GM19025 (cell line): Measurements from ENCODE around the gene ARHGAP6.

Experiments used
- ATAC-seq: cut with Tn5 transposase; IDR thresholded peaks from one replicate; pipeline ENCODE4 v1.9.1; 2021; ENCODE audit warnings: mild to moderate bottlenecking, low read depth, moderate library complexity; ENCODE audit not compliant: unreplicated experiment

The ARHGAP6 gene, protein sequence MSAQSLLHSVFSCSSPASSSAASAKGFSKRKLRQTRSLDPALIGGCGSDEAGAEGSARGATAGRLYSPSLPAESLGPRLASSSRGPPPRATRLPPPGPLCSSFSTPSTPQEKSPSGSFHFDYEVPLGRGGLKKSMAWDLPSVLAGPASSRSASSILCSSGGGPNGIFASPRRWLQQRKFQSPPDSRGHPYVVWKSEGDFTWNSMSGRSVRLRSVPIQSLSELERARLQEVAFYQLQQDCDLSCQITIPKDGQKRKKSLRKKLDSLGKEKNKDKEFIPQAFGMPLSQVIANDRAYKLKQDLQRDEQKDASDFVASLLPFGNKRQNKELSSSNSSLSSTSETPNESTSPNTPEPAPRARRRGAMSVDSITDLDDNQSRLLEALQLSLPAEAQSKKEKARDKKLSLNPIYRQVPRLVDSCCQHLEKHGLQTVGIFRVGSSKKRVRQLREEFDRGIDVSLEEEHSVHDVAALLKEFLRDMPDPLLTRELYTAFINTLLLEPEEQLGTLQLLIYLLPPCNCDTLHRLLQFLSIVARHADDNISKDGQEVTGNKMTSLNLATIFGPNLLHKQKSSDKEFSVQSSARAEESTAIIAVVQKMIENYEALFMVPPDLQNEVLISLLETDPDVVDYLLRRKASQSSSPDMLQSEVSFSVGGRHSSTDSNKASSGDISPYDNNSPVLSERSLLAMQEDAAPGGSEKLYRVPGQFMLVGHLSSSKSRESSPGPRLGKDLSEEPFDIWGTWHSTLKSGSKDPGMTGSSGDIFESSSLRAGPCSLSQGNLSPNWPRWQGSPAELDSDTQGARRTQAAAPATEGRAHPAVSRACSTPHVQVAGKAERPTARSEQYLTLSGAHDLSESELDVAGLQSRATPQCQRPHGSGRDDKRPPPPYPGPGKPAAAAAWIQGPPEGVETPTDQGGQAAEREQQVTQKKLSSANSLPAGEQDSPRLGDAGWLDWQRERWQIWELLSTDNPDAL (N-terminal part only)

DNA sequence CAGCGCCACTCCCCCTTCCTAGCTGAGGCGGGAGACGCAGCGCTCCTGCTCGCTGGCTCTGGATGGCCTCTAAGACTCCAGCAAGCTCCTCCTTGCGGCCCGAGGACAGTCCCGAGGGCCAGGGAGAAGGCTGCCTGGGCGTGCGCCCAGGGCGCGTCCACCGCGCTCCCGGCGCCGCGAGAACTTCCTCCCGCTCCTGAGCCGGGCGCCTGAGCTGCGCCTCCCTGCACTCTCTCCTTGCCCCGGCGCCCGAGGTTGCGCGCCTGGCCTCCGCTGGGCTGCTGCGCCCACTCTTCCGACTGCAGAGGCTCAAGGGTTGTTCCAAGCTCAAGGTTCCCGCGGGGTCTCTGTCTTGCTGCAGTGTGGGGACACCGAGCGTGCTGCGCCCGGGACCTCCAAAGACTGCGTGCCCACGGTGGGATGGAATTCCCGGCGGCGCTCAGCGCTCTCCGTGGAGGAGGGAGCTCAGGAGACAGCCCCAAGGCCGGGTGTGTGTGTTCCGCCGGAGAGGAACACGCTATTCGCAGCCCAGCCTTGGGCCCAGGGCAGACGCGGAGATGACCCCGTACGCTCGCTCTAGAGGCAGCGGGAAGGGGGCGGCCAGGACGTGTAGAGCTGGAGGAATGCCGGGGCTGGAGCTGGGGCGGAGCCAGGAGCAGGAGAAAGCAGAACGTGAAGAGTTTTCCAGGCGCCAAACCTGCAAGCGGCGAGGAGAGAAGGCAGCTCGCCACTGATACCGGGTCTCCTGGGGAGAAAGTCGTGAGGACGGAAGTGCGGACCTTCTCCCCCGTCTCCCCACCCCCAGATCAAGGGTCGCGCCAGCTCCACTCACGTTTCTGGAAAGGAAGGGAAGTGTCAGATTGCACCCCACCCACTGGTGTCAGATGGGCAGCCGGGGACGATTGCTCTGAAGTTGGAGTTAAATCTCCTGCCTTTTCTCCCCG is at the start of gene ARHGAP6:
TSS of gene ARHGAP6 (minus strand) at position 753 of the 944 bp plus-strand sequence. CDS start 1,092 bp downstream, outside the sequence.
- no peak for ATAC-seq

- no peak for ATAC-seq
Measured at GRCh38 chrX:11704725-11705495, 39.2 kb upstream of the ARHGAP6 start.

DNA sequence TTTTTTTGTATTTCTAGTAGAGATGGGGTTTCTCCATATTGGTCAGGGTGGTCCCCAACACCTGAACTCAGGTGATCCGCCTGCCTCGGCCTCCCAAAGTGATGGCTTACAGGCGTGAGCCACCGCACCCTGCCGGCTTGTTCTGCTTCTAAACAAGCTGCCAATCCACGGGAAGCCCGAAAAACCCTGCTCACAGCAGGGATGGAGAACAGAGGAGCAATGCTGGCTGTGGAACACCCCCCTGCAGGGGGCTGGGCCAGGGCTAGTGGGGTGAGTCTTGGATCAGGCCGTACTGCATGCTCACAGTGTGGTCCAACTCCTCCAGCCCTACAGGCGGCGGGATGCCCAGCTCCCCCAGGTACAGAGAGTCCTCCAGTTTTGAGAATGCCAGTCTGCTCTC is 38.1 kb upstream of the ARHGAP6 start:
- ATAC-seq = no peak

DNA sequence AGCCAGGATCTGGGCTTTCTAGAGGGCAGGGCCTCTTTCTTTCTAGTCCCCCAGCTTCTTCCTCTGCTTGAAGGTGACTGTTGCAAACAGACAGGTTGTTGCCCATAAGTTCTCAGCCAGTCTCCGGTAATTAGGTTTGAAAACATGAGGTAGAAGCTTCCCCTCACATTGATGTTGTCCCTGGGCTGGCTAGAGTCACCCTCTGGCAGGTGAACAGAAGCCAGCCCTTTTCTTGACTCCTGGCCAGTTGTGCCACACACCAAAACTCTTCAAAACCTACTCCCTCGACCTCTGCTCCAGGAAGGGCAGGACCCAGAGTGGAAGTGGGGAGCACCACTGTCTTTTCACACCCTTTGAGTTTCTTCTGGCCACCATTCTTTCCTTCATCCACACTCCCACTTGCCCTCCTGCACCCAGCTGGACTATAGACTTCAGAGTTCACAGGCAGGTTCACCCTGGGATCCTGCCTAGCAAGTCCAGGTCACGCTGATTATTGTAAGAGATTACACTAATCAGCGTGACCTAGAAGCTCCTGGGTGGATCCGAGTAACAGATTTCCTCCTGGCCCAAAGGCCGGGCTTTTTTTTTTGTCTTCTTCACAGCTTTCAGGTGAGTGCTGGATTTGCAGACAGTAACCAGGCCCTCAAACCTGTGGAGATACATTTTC is 37.4 kb upstream of the ARHGAP6 start:
- ATAC-seq = no peak

DNA sequence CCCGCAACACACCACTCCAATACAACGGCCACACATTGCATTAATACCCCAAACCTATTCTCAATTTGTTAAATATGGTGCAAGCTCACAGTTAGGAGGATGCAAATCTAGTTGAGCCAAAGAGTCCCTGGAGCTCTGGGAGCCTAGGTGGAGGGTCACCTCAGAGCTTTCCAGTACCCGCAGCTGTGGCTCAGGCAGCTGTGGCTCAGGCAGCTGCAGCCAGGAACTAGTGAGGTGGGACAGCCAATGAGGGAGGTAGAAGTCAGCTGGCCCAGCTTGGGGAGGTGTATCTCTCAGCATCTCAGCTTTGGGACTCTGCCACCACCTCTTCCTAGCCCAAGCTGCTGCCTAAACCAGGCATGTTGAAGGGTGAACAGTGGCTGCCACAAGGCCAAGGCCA is 36.7 kb upstream of the ARHGAP6 start:
- no peak for ATAC-seq

- no peak for ATAC-seq
Measured at GRCh38 chrX:11698702-11699101, 33.0 kb upstream of the ARHGAP6 start.

DNA sequence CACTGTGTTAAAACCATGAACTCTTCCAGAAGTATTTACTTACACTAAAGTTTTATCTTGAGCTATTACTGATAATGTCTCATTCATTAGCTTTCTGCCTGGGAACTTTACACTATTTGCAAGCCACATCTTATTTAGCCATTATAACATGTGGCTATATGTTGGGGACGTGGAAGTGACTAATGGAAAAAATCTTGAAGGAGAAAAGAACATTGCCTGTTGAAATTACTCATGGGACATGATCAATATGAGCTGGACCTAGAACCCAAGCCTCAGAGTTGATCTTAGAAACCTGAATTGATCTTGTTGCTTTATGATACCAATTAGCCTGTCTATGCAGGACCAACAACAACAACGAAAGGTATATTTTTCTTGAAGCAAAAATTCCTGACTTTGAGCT is 22.5 kb upstream of the ARHGAP6 start:
- no peak for ATAC-seq

- ATAC-seq = no peak
Measured at GRCh38 chrX:11687157-11687556, 21.4 kb upstream of the ARHGAP6 start.

DNA sequence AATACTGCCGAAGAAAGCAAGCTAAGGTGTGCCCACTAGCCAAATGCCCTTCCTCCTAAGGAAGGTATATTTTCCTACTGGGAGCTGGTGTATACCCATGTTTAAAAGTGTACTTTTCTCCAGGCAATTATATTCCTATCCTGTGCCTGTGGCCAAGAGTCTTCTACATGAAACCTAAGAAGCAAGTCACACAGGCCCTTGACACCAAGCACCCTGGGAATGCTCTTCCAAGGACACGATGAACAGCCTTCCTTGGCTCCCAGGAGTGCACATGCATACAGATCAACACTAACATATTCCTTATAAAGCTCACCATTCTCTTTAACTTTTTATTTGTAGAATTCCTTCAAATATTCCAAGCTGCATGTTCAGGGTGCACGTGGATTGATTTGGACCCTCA is 17.3 kb upstream of the ARHGAP6 start:
- no peak for ATAC-seq

DNA sequence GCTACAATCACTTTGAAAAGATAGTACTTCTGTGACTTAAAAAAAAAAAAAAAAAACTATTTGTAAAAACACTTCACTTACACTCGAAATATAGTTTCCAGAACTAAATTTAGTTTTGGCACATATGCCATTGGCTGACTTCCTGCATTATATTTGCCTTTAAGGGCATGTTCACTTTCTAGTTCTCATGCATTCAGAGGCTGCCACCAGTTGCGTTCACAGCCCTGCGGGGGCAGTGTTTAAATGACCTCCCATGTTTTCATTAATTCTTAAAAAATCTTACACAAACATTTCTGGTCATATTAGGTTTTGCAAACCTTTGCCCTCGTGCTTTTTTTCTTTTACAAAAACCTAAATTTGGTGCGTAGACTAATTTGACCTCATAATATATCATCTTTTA is 12.4 kb upstream of the ARHGAP6 start:
- no peak for ATAC-seq

GRCh38 chrX:11672213-11672612 is 6.5 kb upstream of the ARHGAP6 start:
- ATAC-seq = no peak

GRCh38 chrX:11670316-11670715 is 4.6 kb upstream of the ARHGAP6 start:
- ATAC-seq = no peak

GRCh38 chrX:11666952-11667685 is 1.4 kb upstream of the ARHGAP6 start:
- ATAC-seq = no peak

DNA sequence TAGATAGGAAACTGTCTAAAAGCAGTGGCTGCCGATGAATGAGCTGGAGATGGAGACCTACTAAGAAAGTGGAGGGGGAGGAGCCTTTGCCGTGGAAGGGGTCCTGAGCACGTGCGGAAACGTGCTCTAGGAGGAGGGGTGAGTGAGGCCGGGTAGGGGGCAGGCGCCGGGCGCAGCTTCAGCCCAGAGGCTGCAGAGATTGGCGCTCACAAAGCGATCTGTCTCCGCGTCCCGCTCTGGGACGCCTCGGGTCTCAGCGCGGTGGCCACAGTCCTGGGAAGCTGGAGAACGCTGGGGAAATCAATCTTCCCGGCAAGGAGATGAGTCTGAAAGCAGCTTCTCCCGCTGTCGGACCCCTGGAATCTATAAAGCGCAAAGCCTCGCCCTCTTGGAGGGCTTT is 444 bp upstream of the ARHGAP6 start:
- ATAC-seq = no peak

- ATAC-seq = no peak
Measured at GRCh38 chrX:11664211-11665167, 1.2 kb downstream of the ARHGAP6 start.

DNA sequence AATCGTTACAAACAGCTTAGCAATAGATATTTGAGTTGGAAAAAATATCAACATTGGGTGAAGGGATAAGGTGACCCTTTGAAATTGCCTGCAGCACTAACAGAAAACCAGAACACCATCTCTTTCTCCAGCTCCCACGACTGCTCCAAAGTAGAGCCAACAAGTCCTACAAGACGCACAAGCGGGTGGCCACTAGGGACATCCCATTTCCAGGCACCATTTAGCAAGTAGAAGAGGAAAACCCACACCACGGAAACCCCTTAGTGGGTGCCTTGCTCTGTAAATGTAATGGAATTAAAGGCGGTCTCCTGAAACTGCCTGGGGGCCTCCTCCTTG is 1.9 kb downstream of the ARHGAP6 start:
- no peak for ATAC-seq

DNA sequence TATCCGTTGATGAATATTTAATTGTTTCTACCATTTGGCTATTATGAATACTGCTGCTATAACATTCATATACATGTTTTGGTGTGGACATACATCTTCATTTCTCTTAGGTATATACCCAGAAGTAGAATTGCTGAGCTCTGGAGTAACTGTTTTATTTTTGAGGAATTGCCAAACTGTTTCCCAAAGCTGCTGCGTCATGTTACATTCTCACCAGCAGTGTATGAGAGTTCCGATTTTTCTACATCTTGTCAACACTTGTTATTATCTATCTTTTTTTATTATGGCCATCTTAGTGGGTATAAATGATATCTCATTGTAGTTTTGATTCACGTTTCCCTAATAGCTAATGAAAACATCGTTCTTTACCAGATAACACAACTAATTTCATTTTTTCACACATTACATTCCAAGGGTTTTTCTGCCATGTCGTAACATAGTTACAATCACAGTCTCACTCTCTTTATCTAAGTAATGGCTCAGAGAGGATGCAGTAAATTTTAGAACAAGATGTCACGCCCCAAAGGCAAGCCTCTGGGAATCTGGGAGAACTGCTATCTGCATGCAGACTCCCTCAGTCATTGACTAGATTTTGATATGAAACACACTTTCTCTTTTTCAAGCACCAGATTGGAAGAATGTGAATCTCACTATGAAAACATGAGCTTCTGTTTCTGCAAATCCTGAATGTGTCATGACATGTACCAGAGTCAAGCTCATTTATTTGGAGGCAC is 10.3 kb downstream of the ARHGAP6 start:
- no peak for ATAC-seq
